ENCODE data around the gene PLCL1. TPM values are rescaled to one million over a fixed set of nuclear protein-coding genes. Genes with fewer than 3 reads are reported as not detected.

The PLCL1 gene
- total RNA-seq, 1 donor from 2014 or later = 0.08 TPM

DNA sequence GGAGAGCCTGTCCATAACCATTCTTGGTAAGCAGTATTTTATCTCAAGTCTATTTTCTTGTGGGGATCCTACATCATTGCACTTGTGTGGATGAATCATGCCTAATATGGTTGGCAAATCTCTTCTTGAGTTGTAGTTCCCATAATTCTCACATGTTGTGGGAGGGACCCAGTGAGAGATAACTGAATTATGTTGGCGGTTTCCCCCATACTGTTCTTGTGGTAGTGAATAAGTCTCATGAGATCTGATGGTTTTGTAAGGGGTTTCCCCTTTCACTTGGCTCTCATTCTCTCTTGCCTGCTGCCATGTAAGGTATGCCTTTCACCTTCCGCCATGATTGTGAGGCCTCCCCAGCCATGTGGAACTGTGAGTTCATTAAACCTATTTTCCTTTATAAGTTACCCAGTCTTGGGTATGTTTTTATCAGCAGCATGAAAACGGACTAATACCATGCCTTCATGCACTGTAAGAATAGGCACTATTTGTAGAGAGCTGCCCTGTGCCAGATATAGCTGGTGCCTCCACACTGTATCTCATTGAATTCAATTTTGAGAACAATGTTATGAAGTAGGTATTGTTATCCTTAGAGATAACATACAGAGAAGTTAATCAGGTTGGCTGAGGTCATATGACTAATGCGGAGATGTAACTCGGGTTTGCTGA lies 148.3 kb downstream of the PLCL1 start:
- no peak overlapping the region for H3K4me3 ChIP-seq (ENCODE audit: low read depth, low read length)
- no peak for TF ChIP-seq CTCF (IDR thresholded peaks at IDR 0.05; ENCODE audit: insufficient read depth, low read length, poor library complexity, severe bottlenecking)
- no peaks in the 10 kb centered on the region for H3K27me3 ChIP-seq (ENCODE audit: control insufficient read depth, insufficient read depth, low read length)
- no peak for DNase-seq (ENCODE audit: low read depth)
- no peaks in the 10 kb centered on the region for H3K36me3 ChIP-seq (ENCODE audit: control insufficient read depth, insufficient read depth, low read length)

GRCh38 chr2:197954328-197954727 lies 149.9 kb downstream of the PLCL1 start:
- Histone ChIP-seq H3K36me3 (ENCODE audit: control insufficient read depth, insufficient read depth, low read length) (no peaks in the 10 kb centered on the region), H3K4me3 (ENCODE audit: low read depth, low read length) (no peak overlapping the region), H3K27me3 (ENCODE audit: control insufficient read depth, insufficient read depth, low read length) (no peaks in the 10 kb centered on the region)
- DNase-seq (ENCODE audit: low read depth) = no peak
- TF ChIP-seq CTCF (IDR thresholded peaks at IDR 0.05; ENCODE audit: insufficient read depth, low read length, poor library complexity, severe bottlenecking) = no peak

GRCh38 chr2:197958592-197959150 lies 154.3 kb downstream of the PLCL1 start:
- H3K36me3 ChIP-seq (ENCODE audit: control insufficient read depth, insufficient read depth, low read length) = no peaks in the 10 kb centered on the region
- no peak for TF ChIP-seq CTCF (IDR thresholded peaks at IDR 0.05; ENCODE audit: insufficient read depth, low read length, poor library complexity, severe bottlenecking)
- no peaks in the 10 kb centered on the region for H3K27me3 ChIP-seq (ENCODE audit: control insufficient read depth, insufficient read depth, low read length)
- DNase-seq (ENCODE audit: low read depth) = no peak
- H3K4me3 ChIP-seq (ENCODE audit: low read depth, low read length) = no peak overlapping the region

DNA sequence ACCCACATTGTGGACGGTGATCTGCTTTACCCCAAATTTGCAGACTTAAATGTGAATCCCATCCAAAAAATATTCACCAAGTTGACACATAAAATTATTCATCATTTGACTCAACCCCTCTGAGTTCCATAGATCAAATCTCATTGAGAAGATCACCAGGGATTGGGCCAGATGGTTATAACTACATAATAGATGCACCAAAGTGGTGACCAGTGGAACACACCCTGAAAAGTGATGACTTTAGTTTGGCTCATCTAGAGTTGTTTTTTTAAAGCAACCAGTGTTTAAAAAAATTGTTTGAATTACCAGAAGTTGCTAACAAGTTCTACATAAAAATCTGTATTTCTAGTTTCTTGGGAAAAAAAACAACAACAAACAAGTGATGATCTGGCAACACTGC lies 155.0 kb downstream of the PLCL1 start:
- no peaks in the 10 kb centered on the region for H3K27me3 ChIP-seq (ENCODE audit: control insufficient read depth, insufficient read depth, low read length)
- H3K36me3 ChIP-seq (ENCODE audit: control insufficient read depth, insufficient read depth, low read length) = no peaks in the 10 kb centered on the region
- no peak for DNase-seq (ENCODE audit: low read depth)
- TF ChIP-seq CTCF (IDR thresholded peaks at IDR 0.05; ENCODE audit: insufficient read depth, low read length, poor library complexity, severe bottlenecking) = no peak
- H3K4me3 ChIP-seq (ENCODE audit: low read depth, low read length) = no peak overlapping the region

DNA sequence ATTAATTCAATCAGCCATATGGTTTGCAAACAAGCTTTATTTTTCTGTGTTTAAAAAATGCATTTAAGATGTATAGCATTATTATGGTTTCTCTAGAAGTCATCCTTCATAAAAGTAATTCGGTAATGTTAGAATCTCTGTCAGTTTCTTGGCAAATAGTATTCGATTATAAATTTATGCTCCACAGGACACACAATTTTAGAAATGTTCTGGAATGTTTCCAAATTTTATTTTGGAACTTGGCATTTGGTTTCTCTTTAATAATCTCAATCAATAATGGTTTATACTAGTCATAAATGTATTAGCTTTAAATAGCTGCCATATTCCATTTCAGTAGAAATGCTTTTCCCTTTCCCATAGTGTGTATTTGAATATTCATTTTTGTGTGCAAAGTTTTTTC lies 156.4 kb downstream of the PLCL1 start:
- Histone ChIP-seq H3K4me3 (ENCODE audit: low read depth, low read length) (no peak overlapping the region), H3K27me3 (ENCODE audit: control insufficient read depth, insufficient read depth, low read length) (no peaks in the 10 kb centered on the region), H3K36me3 (ENCODE audit: control insufficient read depth, insufficient read depth, low read length) (no peaks in the 10 kb centered on the region)
- no peak for DNase-seq (ENCODE audit: low read depth)
- TF ChIP-seq CTCF (IDR thresholded peaks at IDR 0.05; ENCODE audit: insufficient read depth, low read length, poor library complexity, severe bottlenecking) = no peak

GRCh38 chr2:197964720-197965119 lies 160.3 kb downstream of the PLCL1 start:
- no peak for TF ChIP-seq CTCF (IDR thresholded peaks at IDR 0.05; ENCODE audit: insufficient read depth, low read length, poor library complexity, severe bottlenecking)
- no peaks in the 10 kb centered on the region for H3K36me3 ChIP-seq (ENCODE audit: control insufficient read depth, insufficient read depth, low read length)
- no peak overlapping the region for H3K4me3 ChIP-seq (ENCODE audit: low read depth, low read length)
- no peak for DNase-seq (ENCODE audit: low read depth)
- no peaks in the 10 kb centered on the region for H3K27me3 ChIP-seq (ENCODE audit: control insufficient read depth, insufficient read depth, low read length)

All from kidney epithelial cell (primary cell).